Kidney (tissue), 14 donors: ENCODE measurements around the gene BRCA1. TPM values are rescaled to one million over a fixed set of nuclear protein-coding genes. Genes with fewer than 3 reads are reported as not detected.
A peak's percentile ranks its signal among the peaks of the same experiment; 100 is the strongest.
"Not testable (repeated sequence)": the region's sequence is repeated elsewhere in the genome, so short reads cannot be mapped to it uniquely, and the experiment has no call there.

Source experiments
- DNase-seq, 5 donors: peaks; one replicate each; pipeline ENCODE4 v3.0.0-alpha.2; 2013 to 2020
- FAIRE-seq: peaks from 2 replicates; lab custom pipeline; 2012; peaks lifted over from hg19 to GRCh38; lab: Jason Lieb, UNC
- H3K27ac ChIP-seq, 2 donors: one replicate each; pipeline ENCODE4 v1.7.0; 2013; ENCODE audit warnings: low read depth in 2 of 2, low read length in 2 of 2, inconsistent platforms in 1 of 2
- H3K27me3 ChIP-seq: one replicate; pipeline ENCODE4 v1.7.1; 2013; ENCODE audit warnings: low read length, inconsistent platforms; ENCODE audit not compliant: control insufficient read depth, insufficient read depth
- H3K36me3 ChIP-seq, 3 donors: one replicate each; pipeline versions ENCODE4 v1.7.0 to v1.7.1; 2013; ENCODE audit warnings: low read length in 3 of 3, control low read depth in 1 of 3, inconsistent platforms in 1 of 3; ENCODE audit not compliant: insufficient read depth in 3 of 3, control insufficient read depth in 2 of 3
- H3K4me1 ChIP-seq, 3 donors: one replicate each; pipeline versions ENCODE4 v1.7.0 to v1.7.1; 2013; ENCODE audit warnings: low read length in 3 of 3, inconsistent platforms in 1 of 3, low read depth in 1 of 3; ENCODE audit not compliant: control insufficient read depth in 2 of 3, insufficient read depth in 2 of 3
- H3K4me3 ChIP-seq, 3 donors: one replicate each; pipeline versions ENCODE4 v1.7.0 to v1.8.1; 2013; ENCODE audit warnings: low read length in 3 of 3, control low read depth in 1 of 3, inconsistent platforms in 1 of 3
- H3K9ac ChIP-seq, 3 donors: one replicate each; pipeline versions ENCODE4 v1.7.0 to v1.7.1; 2013; ENCODE audit warnings: low read length in 3 of 3, control low read depth in 1 of 3, inconsistent platforms in 1 of 3
- H3K9me3 ChIP-seq, 3 donors: one replicate each; pipeline versions ENCODE4 v1.7.0 to v1.7.1; 2013; ENCODE audit warnings: low read length in 3 of 3, control low read depth in 1 of 3, inconsistent platforms in 1 of 3; ENCODE audit not compliant: control insufficient read depth in 2 of 3, insufficient read depth in 1 of 3
- CTCF ChIP-seq: IDR thresholded peaks from 3 replicates; pipeline ENCODE4 v1.5.1; 2012; ENCODE audit warnings: mild to moderate bottlenecking, moderate library complexity, borderline replicate concordance; ENCODE audit not compliant: insufficient read depth; ENCODE audit errors: extremely low read depth
- intact Hi-C: fragments of 100-400 bp; cut with DNase I; formaldehyde crosslinking; loops from one replicate; pipeline ENCODE4 v1.11.1; 2022
- polyA plus RNA-seq: library from polyadenylated mRNA; stranded (reverse); fragments of 350-450 nt; fragmentation: Illumina TruSeq; extraction: RNeasy Lipid Tissue Mini Kit (QIAGEN cat#74804); gene quantifications from one replicate; pipeline ENCODE4 v1.2.3, GENCODE V29; 2014; ENCODE audit warnings: low read depth, low replicate concordance; ENCODE audit not compliant: insufficient read depth
- total RNA-seq: library from RNA; stranded (reverse); fragmentation: NEBNext Ultra II Directional; extraction: Animal tissue kit (Norgen Biotek cat#: 25700); gene quantifications from one replicate; pipeline ENCODE4 v1.2.1, GENCODE V29; 2021
- donor health status: control.
- donor health status: control.
- donor health status: control.
- donor health status: control.
- donor health status: control.
- donor health status: DM: yes; HTN: yes; CAD: no.
- donor health status: Normal renal cell carcinoma (clear cell type).

Gene BRCA1
- total and polyA plus RNA-seq, 2 donors from 2014 or later, result 1.4 to 5.1 TPM

GRCh38 chr17:43170766-43171585 lies 45.8 kb upstream of the BRCA1 start, which contains the start of gene NBR1:
NBR1 (plus strand) TSS chr17:43171214; CDS start chr17:43175800, 4,586 bp downstream.
- Histone ChIP-seq H3K9me3 (no peaks in the 10 kb centered on the region), H3K27ac (peak within 1 kb of the TSS; percentile 89 to 94), H3K36me3 (no peaks in the 10 kb centered on the region), H3K27me3 (no peaks in the 10 kb centered on the region), H3K4me1 (peaks cover 0 to 27% (median 14%) of the 10 kb centered on the region in 3 donors), H3K4me3 (peak within 1 kb of the TSS; percentile 74 to 97 (median 88)), H3K9ac (peak within 1 kb of the TSS; percentile 92 to 97 (median 96))
- TF ChIP-seq CTCF, result no peak
- peak; percentile 15 for FAIRE-seq
- DNase-seq, result peak; percentile 96 to 100 (median 98)
- intact Hi-C loops, result no loop called here

GRCh38 chr17:43170140-43170765 lies 45.1 kb upstream of the BRCA1 start:
- H3K36me3 ChIP-seq, result no peaks in the 10 kb centered on the region
- H3K9me3 ChIP-seq, result no peaks in the 10 kb centered on the region
- H3K27ac ChIP-seq, result peak overlapping the region; percentile 89 to 94
- FAIRE-seq (peak; percentile 61), DNase-seq (peak; percentile 94 to 98 (median 95))
- peak overlapping the region; percentile 74 to 97 (median 88) for H3K4me3 ChIP-seq
- peak overlapping the region; percentile 64 to 97 (median 96) for H3K9ac ChIP-seq
- no peak for TF ChIP-seq CTCF
- H3K27me3 ChIP-seq, result no peaks in the 10 kb centered on the region
- intact Hi-C loops, result no loop called here
- H3K4me1 ChIP-seq, result peaks cover 0 to 21% (median 9%) of the 10 kb centered on the region in 3 donors

- FAIRE-seq (no peak), DNase-seq (peak in 4 of 5 donors; percentile 17 to 71 (median 44))
- Histone ChIP-seq H3K4me3 (peak overlapping the region; percentile 74 to 97 (median 88)), H3K9ac (peak overlapping the region; percentile 63 to 97 (median 96)), H3K9me3 (no peaks in the 10 kb centered on the region), H3K27me3 (no peaks in the 10 kb centered on the region), H3K27ac (peak overlapping the region; percentile 68 to 89), H3K36me3 (no peaks in the 10 kb centered on the region), H3K4me1 (peaks cover 0 to 19% (median 9%) of the 10 kb centered on the region in 3 donors)
- TF ChIP-seq CTCF, result no peak
- intact Hi-C loops, result no loop called here
Observed at GRCh38 chr17:43169561-43170139, 44.5 kb upstream of the BRCA1 start.

- DNase-seq, H3K4me3 ChIP-seq, H3K27me3 ChIP-seq, H3K36me3 ChIP-seq, H3K4me1 ChIP-seq, intact Hi-C loops, FAIRE-seq, H3K9me3 ChIP-seq, H3K27ac ChIP-seq, H3K9ac ChIP-seq: not testable (repeated sequence)
Observed at GRCh38 chr17:43165971-43166370, 40.8 kb upstream of the BRCA1 start.

GRCh38 chr17:43159957-43160356 lies 34.8 kb upstream of the BRCA1 start:
- H3K9me3 ChIP-seq, H3K4me1 ChIP-seq, FAIRE-seq, H3K9ac ChIP-seq, H3K27me3 ChIP-seq, H3K27ac ChIP-seq, DNase-seq, H3K4me3 ChIP-seq, intact Hi-C loops, H3K36me3 ChIP-seq: not testable (repeated sequence)
